HG03571 (cell line): ENCODE measurements around the gene NUDT9.
"Not testable (repeated sequence)": the region's sequence is repeated elsewhere in the genome, so short reads cannot be mapped to it uniquely, and the experiment has no call there.

ENCODE experiments used
- ATAC-seq: cut with Tn5 transposase; IDR thresholded peaks from one replicate; pipeline ENCODE4 v1.9.1; 2021; ENCODE audit not compliant: unreplicated experiment

Gene NUDT9

DNA sequence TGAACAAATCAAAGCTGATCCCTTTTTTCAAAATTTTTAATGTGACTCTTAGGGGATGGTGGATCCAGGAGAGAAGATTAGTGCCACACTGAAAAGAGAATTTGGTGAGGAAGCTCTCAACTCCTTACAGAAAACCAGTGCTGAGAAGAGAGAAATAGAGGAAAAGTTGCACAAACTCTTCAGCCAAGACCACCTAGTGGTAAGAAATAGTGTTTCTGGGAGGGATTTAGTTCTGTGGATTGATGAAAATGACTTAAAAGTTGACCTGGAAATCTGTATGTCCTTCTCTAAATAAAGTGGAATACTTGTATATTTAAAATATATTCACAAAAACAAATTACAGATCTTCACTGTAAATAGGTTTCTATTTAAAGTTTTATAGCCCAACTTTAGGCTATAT is 29.2 kb downstream of the NUDT9 start:
- no peak for ATAC-seq

DNA sequence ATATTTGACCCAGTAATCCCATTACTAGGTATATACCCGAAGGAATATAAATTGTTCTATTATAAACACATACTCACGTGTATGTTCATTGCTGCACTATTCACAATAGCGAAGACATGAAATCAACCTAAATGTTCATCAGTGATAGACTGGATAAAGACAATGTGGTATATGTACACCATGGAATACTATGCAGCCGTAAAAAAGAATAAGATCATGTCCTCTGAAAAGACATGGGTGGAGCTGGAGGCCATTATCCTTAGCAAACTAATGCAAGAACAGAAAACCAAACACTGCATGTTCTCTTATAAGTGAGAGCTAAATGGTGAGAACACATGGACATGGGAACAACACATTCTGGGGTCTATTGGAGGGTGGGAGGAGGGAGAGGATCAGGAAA is 36.5 kb downstream of the NUDT9 start:
- no peak for ATAC-seq

DNA sequence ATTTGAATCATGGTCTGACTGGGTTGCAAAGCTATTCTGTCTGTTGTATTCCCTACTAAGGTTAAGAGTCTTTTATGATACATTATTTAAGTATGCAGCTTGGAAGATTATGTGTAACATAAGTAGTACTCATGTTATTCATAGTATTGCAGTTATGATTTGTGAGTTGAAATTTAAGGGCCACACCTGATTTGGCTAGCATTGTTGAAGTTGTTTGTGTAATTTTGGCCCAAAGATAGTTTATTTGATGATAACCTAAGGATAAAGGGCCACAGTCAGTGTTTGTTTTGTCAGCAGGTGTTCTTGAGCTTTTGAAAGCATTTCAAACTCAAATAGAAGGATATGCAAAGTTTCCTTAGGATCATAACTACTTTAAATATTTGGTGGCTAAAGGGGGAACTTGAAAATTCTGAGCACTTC is 38.9 kb downstream of the NUDT9 start:
- ATAC-seq: no peak

DNA sequence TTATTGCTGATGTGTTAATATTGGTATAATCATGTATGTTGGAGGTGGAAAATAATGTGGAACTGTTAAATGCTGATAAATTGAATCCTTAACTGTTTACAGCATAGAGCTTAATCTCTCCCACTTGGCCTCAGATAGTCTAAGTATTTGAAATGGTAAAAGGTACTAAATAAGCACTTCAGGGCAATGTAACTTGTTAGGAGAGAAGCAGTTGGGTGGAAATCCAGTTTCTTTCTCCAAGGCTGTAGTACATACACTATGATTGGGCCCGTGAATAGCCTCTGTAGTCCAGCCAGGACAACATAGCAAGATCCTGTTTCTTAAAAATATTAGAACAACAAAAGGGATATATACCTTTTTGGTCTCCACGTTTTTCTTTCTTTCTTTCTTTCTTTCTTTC is 39.7 kb downstream of the NUDT9 start:
- no peak for ATAC-seq

- ATAC-seq: no peak
These were observed 43.5 kb downstream of the NUDT9 start for GRCh38 chr4:87465739-87466366.

- ATAC-seq: no peak
These were observed 47.0 kb downstream of the NUDT9 start for GRCh38 chr4:87469390-87469789.

GRCh38 chr4:87476934-87477333 is 54.6 kb downstream of the NUDT9 start:
- ATAC-seq: no peak

- no peak for ATAC-seq
These were observed 56.4 kb downstream of the NUDT9 start for GRCh38 chr4:87478732-87479250.

GRCh38 chr4:87481377-87481776 is 59.0 kb downstream of the NUDT9 start:
- ATAC-seq: no peak

DNA sequence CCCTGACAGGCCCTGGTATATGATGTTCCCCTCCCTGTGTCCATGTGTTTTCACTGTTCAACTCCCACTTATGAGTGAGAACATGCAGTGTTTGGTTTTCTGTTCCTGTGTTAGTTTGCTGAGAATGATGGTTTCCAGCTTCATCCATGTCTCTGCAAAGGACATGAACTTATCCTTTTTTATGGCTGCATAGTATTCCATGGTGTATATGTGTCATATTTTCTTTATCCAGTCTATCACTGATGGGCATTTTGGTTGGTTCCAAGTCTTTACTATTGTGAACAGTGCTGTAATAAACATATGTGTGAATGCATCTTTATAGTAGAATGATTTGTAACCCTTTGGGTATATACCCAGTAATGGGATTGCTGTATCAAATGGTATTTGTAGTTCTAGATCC is 60.9 kb downstream of the NUDT9 start:
- ATAC-seq: not testable (repeated sequence)

GRCh38 chr4:87488666-87489065 is 66.3 kb downstream of the NUDT9 start:
- ATAC-seq: not testable (repeated sequence)

DNA sequence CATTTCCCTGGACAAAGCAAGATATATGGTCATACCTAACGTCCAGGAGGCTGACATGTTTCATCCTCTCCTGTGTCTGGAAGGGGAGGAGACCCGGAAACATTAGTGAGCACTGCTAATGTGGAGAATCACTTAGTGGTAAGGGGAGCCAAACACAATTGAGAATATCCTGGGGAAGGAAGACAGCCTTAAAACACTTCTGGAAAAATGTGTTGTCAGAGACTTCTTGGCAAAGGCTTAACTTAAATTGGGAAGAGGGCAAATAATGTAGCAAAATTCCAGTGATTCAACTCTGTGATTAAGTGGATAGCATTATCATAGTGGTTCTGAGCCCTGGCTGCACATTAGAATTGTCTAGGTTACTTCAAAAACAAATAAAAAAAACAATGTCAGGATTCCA is 67.3 kb downstream of the NUDT9 start:
- ATAC-seq: no peak

DNA sequence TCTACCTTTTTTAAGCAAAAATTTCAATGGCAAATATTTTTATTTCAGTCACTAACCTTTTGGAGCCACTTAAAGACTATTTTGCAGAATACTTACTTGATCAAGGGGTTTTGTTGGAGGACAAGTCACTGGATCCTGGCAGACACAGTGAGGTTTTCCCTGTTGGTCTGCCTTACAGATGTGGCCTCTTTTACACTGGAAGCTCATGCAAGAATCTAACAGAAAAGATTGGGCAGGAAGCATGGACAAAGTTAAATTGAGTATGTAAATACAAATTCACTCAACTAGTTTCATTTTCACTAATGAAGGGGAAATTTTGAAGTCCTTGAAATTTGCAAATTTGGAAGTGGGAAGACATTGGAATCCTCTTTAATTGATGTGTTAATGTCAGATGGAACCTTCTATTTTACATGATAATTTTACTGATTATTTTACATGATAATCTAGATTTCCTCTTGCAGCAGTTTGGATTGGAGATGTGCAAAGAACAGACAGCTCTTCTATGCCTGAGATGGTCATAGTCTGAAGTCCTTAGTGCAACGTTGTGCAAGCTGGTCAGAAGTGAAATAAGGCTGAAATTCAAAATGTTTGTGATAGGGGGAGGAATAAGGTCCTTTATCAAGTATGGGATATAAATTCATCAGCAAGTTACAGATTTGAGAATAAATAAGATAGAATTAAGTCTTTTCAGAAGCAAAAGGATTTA is 68.4 kb downstream of the NUDT9 start:
- no peak for ATAC-seq

GRCh38 chr4:87491436-87491835 is 69.1 kb downstream of the NUDT9 start:
- ATAC-seq: no peak

DNA sequence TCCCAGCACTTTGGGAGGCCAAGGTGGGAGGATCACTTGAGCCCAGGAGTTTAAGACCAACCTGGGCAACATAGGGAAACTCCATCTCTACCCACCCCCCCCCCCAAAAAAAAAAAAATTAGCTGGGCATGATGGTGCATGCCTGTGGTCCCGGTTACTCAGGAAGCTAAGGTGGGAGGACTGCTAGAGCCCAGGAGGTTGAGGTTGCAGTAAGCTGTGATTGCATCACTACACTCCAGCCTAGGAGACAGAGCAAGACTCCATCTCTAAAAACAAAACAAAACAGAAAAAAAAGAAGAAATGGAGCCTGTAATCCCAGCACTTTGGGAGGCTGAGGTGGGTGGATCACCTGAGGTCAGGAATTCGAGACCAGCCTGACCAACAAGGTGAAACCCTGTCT is 69.5 kb downstream of the NUDT9 start:
- ATAC-seq: not testable (repeated sequence)

DNA sequence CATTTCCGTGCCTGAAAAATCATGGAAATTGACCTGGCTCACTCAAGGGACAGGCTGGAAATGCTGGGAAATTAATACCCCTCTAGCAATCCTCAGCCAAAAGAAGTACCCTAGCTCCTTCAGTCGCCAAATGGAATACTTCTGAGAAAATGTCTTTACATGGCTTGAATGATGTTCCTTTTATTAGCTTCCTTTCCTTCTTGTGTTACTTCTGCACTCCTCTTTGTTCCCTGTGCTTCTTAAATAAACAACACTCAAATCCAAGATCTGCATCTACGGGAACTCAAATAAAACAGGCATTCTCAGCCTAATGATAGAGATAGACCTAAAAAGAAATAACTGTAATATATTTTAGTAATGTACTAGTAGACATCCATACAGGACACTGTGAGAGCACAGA is 70.7 kb downstream of the NUDT9 start:
- no peak for ATAC-seq

DNA sequence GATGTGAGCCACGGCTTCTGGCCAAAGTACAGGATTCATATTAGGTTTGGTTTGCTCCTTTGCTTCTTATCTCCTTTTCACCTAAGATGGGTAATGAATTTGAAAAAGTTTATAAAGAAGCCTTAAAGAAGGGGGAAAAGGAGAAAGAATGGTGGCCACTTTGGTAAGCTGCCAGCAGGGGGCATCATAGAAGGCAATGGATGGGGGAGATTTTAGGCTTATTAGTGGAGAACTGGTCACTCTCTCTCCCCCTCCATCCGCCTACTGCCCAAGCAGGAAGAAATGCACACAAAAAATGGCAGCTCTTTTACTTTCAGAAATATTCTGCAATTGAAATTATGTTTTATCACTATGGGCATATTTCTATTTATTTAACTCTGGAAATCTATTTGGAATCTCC is 74.8 kb downstream of the NUDT9 start:
- ATAC-seq: no peak

- no peak for ATAC-seq
These were observed 75.2 kb downstream of the NUDT9 start for GRCh38 chr4:87497578-87497977.

GRCh38 chr4:87498446-87498900 is 76.1 kb downstream of the NUDT9 start:
- ATAC-seq: peak; percentile 78

DNA sequence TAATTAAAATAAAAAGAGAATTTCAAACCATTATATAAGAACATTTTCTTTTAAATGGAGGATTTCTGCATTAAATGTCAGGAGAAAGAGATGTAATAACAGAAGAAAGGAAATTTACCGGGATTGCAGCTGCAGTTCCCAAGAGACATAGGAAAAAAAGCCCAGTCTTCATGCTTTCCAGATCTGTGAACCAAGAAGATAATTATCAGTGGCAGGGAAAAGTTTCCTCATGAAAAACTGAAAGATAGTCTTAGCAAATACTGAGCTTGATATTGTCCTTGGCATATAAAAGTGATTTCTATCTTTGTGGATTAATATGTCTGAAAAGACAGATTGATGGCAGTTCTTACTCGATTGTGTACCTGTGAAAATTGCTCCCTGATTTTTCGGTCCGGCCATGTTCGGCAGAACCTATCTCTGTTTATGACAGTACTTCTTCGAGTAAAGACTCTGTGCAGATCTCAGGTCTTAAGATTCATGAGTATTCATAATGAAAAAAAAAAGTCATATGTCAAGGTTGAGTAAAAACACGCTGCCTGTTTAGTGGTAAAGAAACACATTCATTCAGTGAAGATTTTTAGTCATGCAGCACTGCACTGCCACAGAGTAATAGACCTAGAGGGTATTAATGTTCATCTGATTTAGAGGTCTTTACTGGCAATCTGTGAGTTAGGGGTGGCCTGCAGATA is 77.2 kb downstream of the NUDT9 start:
- peak; percentile 67 for ATAC-seq

- ATAC-seq: peak; percentile 46
These were observed 77.7 kb downstream of the NUDT9 start for GRCh38 chr4:87500092-87500462.
